Right atrium auricular region (tissue), 2 donors: ENCODE results near the gene DEPP1. TPM values are rescaled to one million over a fixed set of nuclear protein-coding genes. Genes with fewer than 3 reads are reported as not detected.

ENCODE experiments used
- DNase-seq: peaks from one replicate; pipeline ENCODE4 v3.0.0-alpha.2; 2019; ENCODE audit warnings: low spot score
- H3K27ac ChIP-seq, 2 donors: fragments of 200-600 bp; sonication (generic); 1 replicate in 1 of 2; 2 replicates in 1 of 2; pipeline ENCODE4 v1.5.1; 2016 to 2019
- H3K27me3 ChIP-seq, 2 donors: fragments of 200-600 bp; sonication (generic); one replicate each; pipeline versions ENCODE4 v1.5.1 to v1.6.0; 2017 to 2019
- H3K36me3 ChIP-seq: fragments of 200-600 bp; sonication (generic); one replicate; pipeline ENCODE4 v1.5.1; 2016
- H3K4me1 ChIP-seq, 2 donors: fragments of 200-600 bp; sonication (generic); one replicate each; pipeline versions ENCODE4 v1.5.1 to v1.6.0; 2017 to 2019
- H3K4me3 ChIP-seq, 2 donors: fragments of 200-600 bp; sonication (generic); 1 replicate in 1 of 2; 2 replicates in 1 of 2; pipeline ENCODE4 v1.5.1; 2017 to 2019; ENCODE audit warnings: mild to moderate bottlenecking in 1 of 2, moderate library complexity in 1 of 2
- H3K9me3 ChIP-seq, 2 donors: fragments of 200-600 bp; sonication (generic); one replicate each; pipeline ENCODE4 v1.5.1; 2019
- CTCF ChIP-seq, 2 donors: fragments of 200-600 bp; sonication (generic); IDR thresholded peaks; one replicate each; pipeline ENCODE4 v1.5.1; 2019; ENCODE audit warnings: antibody characterized with exemption in 2 of 2
- total RNA-seq, 2 donors: library from RNA; depleted of rRNA; stranded (reverse); fragments of >200 nt; gene quantifications; one replicate each; pipeline ENCODE4 v1.1.0, GENCODE V29; 2016

Gene DEPP1
- total RNA-seq, 2 donors from 2014 or later, result 68.8 to 143 TPM

- Histone ChIP-seq H3K27ac (peak overlapping the region; percentile 31 to 48), H3K4me3 (no peak overlapping the region), H3K9me3 (no peaks in the 10 kb centered on the region), H3K4me1 (peaks cover 0 to 67% of the 10 kb centered on the region in 2 donors), H3K36me3 (no peaks in the 10 kb centered on the region), H3K27me3 (no peaks in the 10 kb centered on the region)
- DNase-seq, result peak; percentile 54
- TF ChIP-seq CTCF (IDR thresholded peaks at IDR 0.05), result no peak
Observed at GRCh38 chr10:44949915-44950314, 28.7 kb downstream of the DEPP1 start.

- Histone ChIP-seq H3K4me1 (peaks cover 0 to 67% of the 10 kb centered on the region in 2 donors), H3K27me3 (no peaks in the 10 kb centered on the region), H3K36me3 (no peaks in the 10 kb centered on the region), H3K27ac (peak overlapping the region in 1 of 2 donors; percentile 48), H3K9me3 (peaks cover 0 to under 1% of the 10 kb centered on the region in 2 donors), H3K4me3 (no peak overlapping the region)
- TF ChIP-seq CTCF (IDR thresholded peaks at IDR 0.05), result no peak
- peak; percentile 38 for DNase-seq
Observed at GRCh38 chr10:44949127-44949802, 29.3 kb downstream of the DEPP1 start.

GRCh38 chr10:44948642-44949041, 30.0 kb downstream of the DEPP1 start:
- peak; percentile 50 for DNase-seq
- peaks cover 0 to 67% of the 10 kb centered on the region in 2 donors for H3K4me1 ChIP-seq

GRCh38 chr10:44947371-44948152, 31.0 kb downstream of the DEPP1 start:
- DNase-seq, result peak; percentile 47
- Histone ChIP-seq H3K9me3 (peaks cover 0 to 3% of the 10 kb centered on the region in 2 donors), H3K36me3 (no peaks in the 10 kb centered on the region), H3K4me3 (no peak overlapping the region), H3K27ac (no peak overlapping the region), H3K27me3 (no peaks in the 10 kb centered on the region), H3K4me1 (peaks cover 0 to 56% of the 10 kb centered on the region in 2 donors)
- TF ChIP-seq CTCF (IDR thresholded peaks at IDR 0.05), result no peak

More at GRCh38 chr10:44948642-44949041, 30.0 kb downstream of the DEPP1 start:
- no peaks in the 10 kb centered on the region for H3K27me3 ChIP-seq
- no peaks in the 10 kb centered on the region for H3K36me3 ChIP-seq
- peak overlapping the region in 1 of 2 donors; percentile 48 for H3K27ac ChIP-seq
- no peak overlapping the region for H3K4me3 ChIP-seq
- TF ChIP-seq CTCF (IDR thresholded peaks at IDR 0.05), result no peak
- H3K9me3 ChIP-seq, result peaks cover 0 to 3% of the 10 kb centered on the region in 2 donors

GRCh38 chr10:44946205-44946604, 32.4 kb downstream of the DEPP1 start:
- H3K4me3 ChIP-seq, result no peak overlapping the region
- peak; percentile 50 for DNase-seq
- no peak for TF ChIP-seq CTCF (IDR thresholded peaks at IDR 0.05)
- H3K27me3 ChIP-seq, result no peaks in the 10 kb centered on the region
- no peaks in the 10 kb centered on the region for H3K36me3 ChIP-seq
- H3K9me3 ChIP-seq, result peaks cover 0 to 3% of the 10 kb centered on the region in 2 donors
- no peak overlapping the region for H3K27ac ChIP-seq
- peaks cover 0 to 48% of the 10 kb centered on the region in 2 donors for H3K4me1 ChIP-seq
